Smooth muscle cell of the umbilical artery (primary cell): ENCODE measurements around the gene DNAJB11. TPM values are rescaled to one million over a fixed set of nuclear protein-coding genes. Genes with fewer than 3 reads are reported as not detected.

Experiments used
- total RNA-seq: library from RNA; depleted of rRNA; stranded (reverse); fragments of >200 nt; gene quantifications from 2 replicates; pipeline ENCODE4 v1.2.3, GENCODE V29; 2014

DNAJB11 gene
- total RNA-seq = 102 and 125 TPM in 2 replicates

DNA sequence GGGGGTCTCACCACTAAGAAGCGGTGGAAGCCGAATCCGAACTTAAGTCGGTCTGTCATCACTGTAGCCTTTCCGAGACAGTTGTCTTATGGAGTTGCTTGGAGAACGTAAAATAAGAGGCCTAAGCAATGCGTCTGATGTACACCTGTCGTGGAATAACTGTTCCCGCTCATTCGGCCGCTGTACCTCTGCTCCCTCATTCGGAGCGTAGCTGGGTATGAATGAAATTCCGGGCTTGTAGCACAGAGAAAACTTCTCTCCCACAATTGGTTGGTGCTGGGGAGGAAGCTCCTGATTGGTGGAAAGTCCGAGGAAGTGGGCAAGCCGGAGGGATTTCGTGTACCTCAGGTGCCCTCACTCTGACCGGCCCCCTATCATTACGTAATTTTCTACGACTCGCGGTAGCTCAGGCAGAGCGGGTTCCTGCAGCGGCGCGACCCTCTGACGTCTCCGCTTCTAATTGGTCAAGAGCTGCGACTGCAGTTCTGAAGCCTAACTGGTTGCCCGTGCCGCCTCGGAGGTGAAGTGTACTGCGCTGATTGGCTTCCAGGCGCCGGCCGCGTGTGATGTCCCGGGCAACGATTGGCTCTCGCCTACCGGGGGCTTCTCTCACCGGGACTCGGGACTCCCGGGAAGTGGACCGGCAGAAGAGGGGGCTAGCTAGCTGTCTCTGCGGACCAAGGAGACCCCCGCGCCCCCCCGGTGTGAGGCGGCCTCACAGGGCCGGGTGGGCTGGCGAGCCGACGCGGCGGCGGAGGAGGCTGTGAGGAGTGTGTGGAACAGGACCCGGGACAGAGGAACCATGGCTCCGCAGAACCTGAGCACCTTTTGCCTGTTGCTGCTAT lies at the start of gene DNAJB11:
TSS of gene DNAJB11 (plus strand) at position 625 of the 845 bp plus-strand sequence. CDS start at position 803, 178 bp downstream.

DNA sequence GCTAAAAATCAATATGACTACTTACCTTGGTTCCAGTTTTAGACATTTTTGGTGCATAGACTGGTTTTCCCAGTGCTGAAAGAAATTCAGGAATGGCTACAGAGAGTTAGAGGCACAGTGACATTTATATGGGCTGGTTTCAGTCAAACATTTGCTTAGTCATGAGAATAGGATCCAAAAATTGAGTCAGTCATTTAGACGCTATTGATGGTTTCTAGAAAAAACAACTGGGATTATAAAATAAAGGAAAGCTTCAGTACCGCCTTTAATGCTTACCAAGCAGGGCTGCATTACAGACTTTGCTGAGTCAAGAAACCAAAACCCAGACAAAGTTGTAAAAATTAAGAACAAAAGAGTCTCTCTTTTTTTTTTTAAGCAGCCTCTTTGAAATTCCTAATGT lies 26.2 kb upstream of the DNAJB11 start, which contains the start of gene CRYGS:
TSS of gene CRYGS (minus strand) at position 100 of the 400 bp plus-strand sequence. CDS start at position 46, 54 bp downstream.

DNA sequence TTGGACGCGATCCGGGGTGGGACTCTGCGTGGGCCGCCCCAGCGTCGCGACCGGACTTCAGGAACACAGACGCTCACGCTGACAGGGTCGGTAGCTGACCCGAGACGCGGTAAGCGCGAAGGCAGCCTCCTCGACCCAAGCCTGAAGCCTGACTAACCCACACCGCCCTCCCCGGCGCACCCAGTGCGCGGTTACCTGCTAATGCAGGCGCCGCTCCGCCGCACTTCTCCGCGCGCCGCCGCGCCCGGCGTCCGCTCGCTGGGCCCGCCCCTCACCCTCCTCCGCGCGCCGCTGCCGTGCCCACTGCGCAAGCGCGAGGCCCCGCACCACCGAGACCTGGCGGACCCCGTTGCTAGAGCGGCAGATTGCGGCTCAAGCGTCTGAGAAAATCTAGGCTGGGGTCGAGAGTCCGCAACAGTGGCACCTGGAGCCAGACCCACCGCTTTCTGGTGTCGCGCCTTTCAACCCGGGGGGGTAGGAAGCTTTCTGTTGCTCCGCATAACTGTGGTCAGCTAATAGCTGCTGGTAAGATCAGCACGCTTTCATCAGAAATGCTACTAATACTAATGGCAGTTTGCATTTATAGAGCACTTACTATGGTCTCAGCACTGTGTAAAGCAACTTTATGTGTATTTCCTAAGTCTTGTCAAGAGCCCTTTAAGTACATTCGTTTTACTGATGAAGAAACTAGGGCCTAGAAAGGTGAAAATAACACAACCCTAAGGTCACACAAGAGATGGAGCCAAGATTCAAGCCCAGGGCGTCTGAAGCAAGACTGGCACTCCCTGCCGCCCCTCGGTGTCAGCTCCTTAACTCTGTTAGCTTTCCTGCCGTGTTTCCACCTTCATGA lies 3.2 kb upstream of the DNAJB11 start, which contains the start of gene TBCCD1:
TSS of gene TBCCD1 (minus strand) at position 268 of the 850 bp plus-strand sequence. CDS start 3,010 bp downstream, outside the sequence.

DNA sequence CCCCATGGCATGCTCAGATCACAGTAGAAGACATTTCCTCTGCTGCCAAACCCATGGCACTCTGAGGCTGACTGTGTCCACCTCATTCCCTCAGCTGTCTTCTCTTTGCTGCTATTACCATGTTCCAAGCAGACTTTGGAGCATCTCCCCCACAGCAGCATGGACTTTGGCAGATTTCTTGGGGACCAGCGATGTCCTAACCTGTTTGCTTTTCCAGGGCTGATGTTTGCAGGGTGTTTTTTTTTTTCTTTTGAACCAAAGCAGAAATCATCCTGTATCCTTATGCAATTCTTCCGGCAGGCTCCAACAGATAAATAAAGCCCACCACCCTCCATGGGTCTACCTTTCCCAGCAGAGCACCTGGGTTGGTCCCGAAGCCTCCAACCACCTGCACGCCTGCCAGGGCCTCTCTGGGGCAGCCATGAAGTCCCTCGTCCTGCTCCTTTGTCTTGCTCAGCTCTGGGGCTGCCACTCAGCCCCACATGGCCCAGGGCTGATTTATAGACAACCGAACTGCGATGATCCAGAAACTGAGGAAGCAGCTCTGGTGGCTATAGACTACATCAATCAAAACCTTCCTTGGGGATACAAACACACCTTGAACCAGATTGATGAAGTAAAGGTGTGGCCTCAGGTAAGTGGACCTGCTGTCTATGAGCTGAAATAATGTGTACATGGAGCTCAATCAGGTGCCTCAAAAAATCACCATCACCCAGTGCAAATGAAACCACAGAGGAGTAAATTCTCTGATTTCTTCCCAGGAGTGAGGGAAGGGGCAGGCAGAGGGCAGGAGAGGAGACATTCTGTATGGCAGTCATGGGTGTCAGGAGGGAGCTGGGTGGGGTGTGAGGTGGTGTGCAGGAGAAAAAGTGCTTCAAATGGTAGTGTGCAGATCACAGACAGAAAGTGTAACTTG lies 42.5 kb downstream of the DNAJB11 start, which contains the start of gene AHSG:
TSS of gene AHSG (plus strand) at position 340 of the 916 bp plus-strand sequence. CDS start at position 422, 82 bp downstream.

Other genes starting within 250 kb of the DNAJB11 start
- gene DGKG, start 208.5 kb upstream of the DNAJB11 start, total RNA-seq = 3.9 and 6.7 TPM in 2 replicates
- gene CRYGS, start 26.3 kb upstream of the DNAJB11 start, total RNA-seq = 1.4 and 2.4 TPM in 2 replicates
- gene TBCCD1, start 3.4 kb upstream of the DNAJB11 start, total RNA-seq = 12.6 and 14.6 TPM in 2 replicates
- gene AHSG, start 42.3 kb downstream of the DNAJB11 start, total RNA-seq = under 0.01 and 0.09 TPM in 2 replicates
- gene FETUB, start 69.7 kb downstream of the DNAJB11 start, total RNA-seq = not detected in 2 replicates
- gene HRG, start 95.3 kb downstream of the DNAJB11 start, total RNA-seq = not detected in 2 replicates
- not detected in 2 replicates for gene KNG1, start 146.6 kb downstream of the DNAJB11 start, total RNA-seq
- gene EIF4A2, start 212.9 kb downstream of the DNAJB11 start, total RNA-seq = 938 and 1,581 TPM in 2 replicates
- gene RFC4, start 235.8 kb downstream of the DNAJB11 start, total RNA-seq = 16.0 and 23.0 TPM in 2 replicates